ENCODE results near the gene NAV2.
"Not testable (repeated sequence)": the region's sequence is repeated elsewhere in the genome, so short reads cannot be mapped to it uniquely, and the experiment has no call there.

The NAV2 gene

GRCh38 chr11:20105427-20105826 lies 392.8 kb downstream of the NAV2 start:
- no peak for DNase-seq (ENCODE audit: low read depth in 1 of 2, low spot score in 1 of 2)

GRCh38 chr11:20109731-20110445 lies 397.3 kb downstream of the NAV2 start:
- no peak for DNase-seq (ENCODE audit: low read depth in 1 of 2, low spot score in 1 of 2)

DNA sequence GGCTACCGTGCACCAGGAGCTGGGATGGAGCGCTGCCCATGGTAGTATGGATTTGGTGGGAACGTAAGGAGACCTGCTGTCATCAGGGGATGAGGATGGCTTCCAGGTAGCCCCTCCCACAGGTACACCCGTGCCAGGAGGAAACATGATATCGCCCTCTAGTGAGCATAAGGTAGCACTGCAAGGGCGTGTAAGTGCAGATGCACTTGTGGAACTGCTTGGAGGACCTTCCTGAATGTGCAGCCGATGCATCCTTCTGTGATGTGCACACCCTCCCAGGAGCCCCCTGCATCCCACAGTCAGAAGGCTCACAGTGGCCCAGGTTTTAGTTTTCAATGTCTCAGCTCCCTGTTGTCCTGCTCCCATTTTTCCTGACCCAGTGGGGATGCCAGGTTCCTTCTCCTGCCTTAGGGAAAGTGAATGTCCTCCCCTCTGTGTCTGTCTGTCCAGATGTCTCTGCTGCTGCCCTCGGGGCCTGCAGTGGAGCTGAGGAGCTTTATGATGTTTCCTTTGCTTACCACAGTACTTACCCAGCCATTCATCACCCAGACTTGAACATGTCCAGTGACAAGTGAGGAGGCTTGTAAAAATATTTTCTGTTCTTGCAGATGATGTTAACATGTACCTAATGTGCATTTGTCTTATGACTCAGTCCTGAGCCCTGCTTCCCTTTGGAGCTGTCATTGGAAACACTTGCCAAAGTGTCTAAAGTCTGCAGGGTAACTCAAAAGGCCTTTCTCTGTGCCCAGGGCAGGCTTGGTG lies 398.5 kb downstream of the NAV2 start:
- peak in 1 of 2 donors; percentile 4 for DNase-seq (ENCODE audit: low read depth in 1 of 2, low spot score in 1 of 2)

- no peak for DNase-seq (ENCODE audit: low read depth in 1 of 2, low spot score in 1 of 2)
Observed at GRCh38 chr11:20111871-20112270, 399.2 kb downstream of the NAV2 start.

- no peak for DNase-seq (ENCODE audit: low read depth in 1 of 2, low spot score in 1 of 2)
Observed at GRCh38 chr11:20112291-20113148, 399.9 kb downstream of the NAV2 start.

- DNase-seq (ENCODE audit: low read depth in 1 of 2, low spot score in 1 of 2), result no peak
Observed at GRCh38 chr11:20113149-20113438, 400.5 kb downstream of the NAV2 start.

DNA sequence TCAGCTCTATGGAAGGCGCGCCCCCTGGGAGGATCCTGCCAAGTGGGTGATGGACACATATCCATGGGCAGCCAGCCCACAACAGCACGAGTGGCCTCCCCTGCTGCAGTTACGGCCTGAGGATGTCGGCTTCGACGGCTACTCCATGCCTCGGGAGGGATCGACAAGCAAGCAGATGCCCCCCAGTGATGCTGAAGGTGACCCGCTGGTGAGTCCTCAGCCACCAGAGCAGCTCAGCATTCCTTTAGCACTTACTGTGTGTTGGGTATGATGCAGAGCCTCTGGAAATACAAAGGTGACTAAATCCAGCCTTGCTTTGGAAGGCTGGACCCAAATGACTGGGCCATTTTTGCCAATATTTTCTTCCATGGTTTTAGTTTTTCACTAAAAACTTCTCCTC lies 402.0 kb downstream of the NAV2 start:
- DNase-seq (ENCODE audit: low read depth in 1 of 2, low spot score in 1 of 2), result no peak

DNA sequence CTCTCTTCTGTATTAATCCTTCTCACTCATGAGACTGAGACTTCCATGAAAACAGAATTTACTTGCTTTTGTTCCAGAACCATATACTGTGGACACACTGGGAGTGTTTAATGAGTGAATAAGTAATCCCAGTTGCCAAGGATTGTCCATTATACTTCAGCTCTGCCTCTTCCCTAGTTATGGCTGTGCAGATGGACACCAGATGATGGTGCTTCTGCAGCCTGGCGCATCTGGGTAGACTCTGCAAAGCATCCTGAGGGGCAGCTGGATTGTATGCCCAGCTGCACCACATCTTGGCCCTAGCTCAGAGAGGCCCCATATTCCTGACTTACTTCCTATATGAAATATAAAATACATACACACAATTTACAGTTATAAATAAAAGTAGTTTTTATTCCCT lies 404.2 kb downstream of the NAV2 start:
- DNase-seq (ENCODE audit: low read depth in 1 of 2, low spot score in 1 of 2), result no peak

DNA sequence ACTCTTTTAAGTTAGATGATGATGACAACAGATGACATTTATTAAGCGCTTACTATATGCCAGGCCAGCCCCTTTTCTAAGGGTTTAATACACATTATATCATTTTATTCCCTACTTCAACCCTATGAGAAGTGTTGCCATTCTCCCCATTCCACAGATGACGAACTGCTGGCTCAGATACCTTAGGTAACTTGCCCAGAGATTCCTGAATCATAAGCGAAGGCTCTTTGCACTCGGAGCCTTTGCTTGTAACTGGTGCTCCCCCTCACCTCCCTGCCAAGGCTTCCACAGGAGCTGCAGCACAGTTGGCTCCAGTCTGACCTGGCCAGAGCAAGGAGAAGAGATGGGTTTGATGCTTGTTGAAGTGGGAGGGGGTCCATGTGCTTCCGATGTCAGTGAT lies 404.7 kb downstream of the NAV2 start:
- no peak for DNase-seq (ENCODE audit: low read depth in 1 of 2, low spot score in 1 of 2)

GRCh38 chr11:20118209-20118608 lies 405.6 kb downstream of the NAV2 start:
- DNase-seq (ENCODE audit: low read depth in 1 of 2, low spot score in 1 of 2), result no peak

- DNase-seq (ENCODE audit: low read depth in 1 of 2, low spot score in 1 of 2), result no peak
Observed at GRCh38 chr11:20119315-20119714, 406.7 kb downstream of the NAV2 start.

- DNase-seq (ENCODE audit: low read depth in 1 of 2, low spot score in 1 of 2), result no peak
Observed at GRCh38 chr11:20120134-20120925, 407.7 kb downstream of the NAV2 start.

DNA sequence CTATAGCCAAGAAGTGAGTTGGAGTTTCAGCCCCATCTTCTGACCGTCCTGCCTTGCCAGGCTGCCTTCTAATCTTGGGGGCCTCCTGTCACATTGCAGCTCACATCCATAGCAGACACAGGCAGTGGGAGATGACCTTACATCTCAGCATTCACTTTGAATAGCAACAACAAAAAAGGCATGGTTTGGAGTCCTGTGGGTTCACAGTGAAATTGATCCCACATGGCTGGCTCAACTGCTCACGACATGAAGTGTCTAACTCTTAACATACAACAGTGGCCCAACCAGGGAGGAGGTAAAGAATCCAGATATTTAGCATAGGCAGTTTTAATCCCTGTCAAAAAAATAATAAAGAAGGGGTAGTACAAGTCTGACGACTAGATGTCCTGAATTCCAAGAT lies 409.5 kb downstream of the NAV2 start:
- DNase-seq (ENCODE audit: low read depth in 1 of 2, low spot score in 1 of 2), result no peak

GRCh38 chr11:20125927-20126326 lies 413.3 kb downstream of the NAV2 start:
- DNase-seq (ENCODE audit: low read depth in 1 of 2, low spot score in 1 of 2), result no peak

GRCh38 chr11:20126724-20127123 lies 414.1 kb downstream of the NAV2 start:
- DNase-seq (ENCODE audit: low read depth in 1 of 2, low spot score in 1 of 2), result no peak

DNA sequence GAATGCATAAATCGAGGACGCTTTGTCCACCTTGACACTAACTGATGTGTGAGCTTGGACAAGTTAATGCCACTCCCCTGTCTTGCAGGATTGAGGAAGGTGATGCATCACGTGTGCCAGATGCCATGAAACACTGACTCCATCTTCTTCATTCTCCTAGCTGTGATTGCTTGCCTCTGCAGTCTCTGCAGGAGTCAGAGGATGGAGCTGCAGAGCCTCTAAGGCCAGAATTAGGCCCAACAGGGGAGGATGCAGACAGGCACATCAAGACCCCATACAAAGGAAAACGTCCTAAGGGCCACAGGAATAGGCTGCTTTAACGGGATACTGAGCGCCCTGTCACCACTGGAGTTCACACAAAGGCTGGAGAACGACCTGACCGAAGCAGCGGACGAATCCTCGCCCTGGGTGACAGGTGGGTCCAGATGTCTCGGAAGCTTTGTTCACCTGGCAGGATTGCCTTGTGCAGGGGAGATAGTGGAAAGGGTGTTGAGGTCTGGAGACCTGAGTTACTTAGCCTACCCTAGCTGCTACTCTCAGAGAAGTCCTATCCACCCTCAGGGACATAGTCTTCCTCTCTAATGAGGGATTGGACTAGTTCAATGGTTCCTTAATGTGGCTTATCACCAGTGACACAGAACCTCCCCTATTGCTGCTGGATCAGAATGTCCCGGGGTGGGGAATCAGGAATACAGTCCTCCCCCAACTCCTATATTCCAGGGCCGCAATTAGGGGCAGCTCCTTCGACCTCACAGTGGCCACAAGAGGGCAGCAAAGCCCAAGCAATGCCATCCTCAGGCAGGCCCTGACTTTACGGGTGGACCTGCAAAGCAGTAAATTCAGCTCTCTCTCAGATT lies 415.3 kb downstream of the NAV2 start:
- peak; percentile 51 to 60 for DNase-seq (ENCODE audit: low read depth in 1 of 2, low spot score in 1 of 2)

- not testable (repeated sequence) for DNase-seq (ENCODE audit: low read depth in 1 of 2, low spot score in 1 of 2)
Observed at GRCh38 chr11:20128528-20128825, 415.8 kb downstream of the NAV2 start.

- no peak for DNase-seq (ENCODE audit: low read depth in 1 of 2, low spot score in 1 of 2)
Observed at GRCh38 chr11:20129665-20130064, 417.0 kb downstream of the NAV2 start.

- DNase-seq (ENCODE audit: low read depth in 1 of 2, low spot score in 1 of 2), result no peak
Observed at GRCh38 chr11:20131788-20132666, 419.4 kb downstream of the NAV2 start.

- DNase-seq (ENCODE audit: low read depth in 1 of 2, low spot score in 1 of 2), result no peak
Observed at GRCh38 chr11:20132667-20133039, 420.0 kb downstream of the NAV2 start.
